K562 (cell line): Measurements from ENCODE around the gene SLA2.

Experiments used
- SREBF2 ChIP-seq: sonication (generic); formaldehyde crosslinking; IDR thresholded peaks from 2 replicates; pipeline ENCODE4 v1.4.0; 2020; ENCODE audit warnings: mild to moderate bottlenecking, missing genetic modification reagents
- TF ChIP-seq, protein P1 (sequence below), 3 experiments: IDR thresholded peaks in 2 of 3; conservative IDR thresholded peaks in 1 of 3; 2 replicates each; pipeline ENCODE4 v1.5.1; 2011 to 2012; ENCODE audit warnings: low read length in 3 of 3, mild to moderate bottlenecking in 3 of 3, control low read depth in 2 of 3, improper control_type of control experiment in 1 of 3, inconsistent platforms in 1 of 3, low read depth in 1 of 3, mixed read lengths in 1 of 3, moderate library complexity in 1 of 3; ENCODE audit not compliant: insufficient read depth in 2 of 3

DNA sequence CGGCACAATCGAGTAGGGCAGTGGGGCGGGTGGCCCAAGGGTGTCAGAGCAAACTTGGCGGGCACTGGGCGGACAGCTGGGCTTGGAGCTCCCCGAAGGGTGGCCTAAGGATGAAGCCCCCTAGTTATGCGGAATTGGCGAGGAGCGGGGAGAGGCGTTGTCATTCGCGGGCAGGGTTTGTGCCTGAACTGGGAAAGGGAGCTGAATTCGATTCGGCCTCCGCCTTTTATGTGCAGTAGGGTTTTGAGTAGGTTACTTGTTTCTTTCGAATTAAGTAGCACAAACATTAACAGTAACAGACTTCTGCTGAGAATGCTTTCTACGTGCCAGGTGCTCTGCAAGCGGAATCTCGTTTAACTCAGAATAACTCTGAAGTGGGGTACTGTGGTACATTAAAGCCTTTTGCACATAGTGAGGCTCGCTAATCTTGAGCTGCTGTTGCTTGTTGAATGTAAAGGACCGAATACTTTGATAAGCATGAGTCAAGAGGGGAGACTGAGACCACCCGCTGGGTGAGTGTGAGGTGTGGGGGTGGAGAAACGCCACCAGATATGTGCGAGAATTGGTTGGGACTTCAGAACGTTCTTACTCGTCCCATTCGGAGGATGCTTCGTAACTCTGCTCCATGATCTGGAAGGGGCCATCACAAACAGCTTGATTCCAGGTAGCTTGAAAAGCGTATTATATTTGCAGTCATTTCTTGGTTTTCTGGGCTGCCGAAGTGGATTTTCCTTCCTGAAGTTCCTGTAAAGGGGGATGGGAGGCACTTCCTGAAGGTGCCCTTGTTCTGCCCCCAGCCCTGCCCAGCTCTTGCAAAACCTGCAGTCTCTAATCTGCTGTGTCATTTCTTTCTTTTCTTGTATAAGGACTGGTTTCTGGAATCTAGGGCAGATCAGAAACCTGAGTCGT is 39.6 kb downstream of the SLA2 start:
- TF ChIP-seq, protein P1, sequence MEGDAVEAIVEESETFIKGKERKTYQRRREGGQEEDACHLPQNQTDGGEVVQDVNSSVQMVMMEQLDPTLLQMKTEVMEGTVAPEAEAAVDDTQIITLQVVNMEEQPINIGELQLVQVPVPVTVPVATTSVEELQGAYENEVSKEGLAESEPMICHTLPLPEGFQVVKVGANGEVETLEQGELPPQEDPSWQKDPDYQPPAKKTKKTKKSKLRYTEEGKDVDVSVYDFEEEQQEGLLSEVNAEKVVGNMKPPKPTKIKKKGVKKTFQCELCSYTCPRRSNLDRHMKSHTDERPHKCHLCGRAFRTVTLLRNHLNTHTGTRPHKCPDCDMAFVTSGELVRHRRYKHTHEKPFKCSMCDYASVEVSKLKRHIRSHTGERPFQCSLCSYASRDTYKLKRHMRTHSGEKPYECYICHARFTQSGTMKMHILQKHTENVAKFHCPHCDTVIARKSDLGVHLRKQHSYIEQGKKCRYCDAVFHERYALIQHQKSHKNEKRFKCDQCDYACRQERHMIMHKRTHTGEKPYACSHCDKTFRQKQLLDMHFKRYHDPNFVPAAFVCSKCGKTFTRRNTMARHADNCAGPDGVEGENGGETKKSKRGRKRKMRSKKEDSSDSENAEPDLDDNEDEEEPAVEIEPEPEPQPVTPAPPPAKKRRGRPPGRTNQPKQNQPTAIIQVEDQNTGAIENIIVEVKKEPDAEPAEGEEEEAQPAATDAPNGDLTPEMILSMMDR (IDR thresholded peaks at IDR 0.05 in 2 of 3, conservative IDR thresholded peaks at IDR 0.05 in 1 of 3; ENCODE audit: insufficient read depth in 2 of 3, low read depth in 1 of 3, low read length in 3 of 3): no peak
- no peak for TF ChIP-seq SREBF2 (CRISPR knock-in tag)
